Erythroblast (primary cell): Measurements from ENCODE around the gene LAMTOR5.

ENCODE experiments used
- GATA1 ChIP-seq: IDR thresholded peaks from 2 replicates; pipeline ENCODE4 v1.6.1; 2011; ENCODE audit warnings: low read depth, mild to moderate bottlenecking, control low read depth, low read length, moderate library complexity
- POLR2A ChIP-seq: IDR thresholded peaks from 2 replicates; pipeline ENCODE4 v1.6.1; 2011; ENCODE audit warnings: mild to moderate bottlenecking, low read length

- TF ChIP-seq POLR2A (no peak), GATA1 (no peak)
These were observed 44.8 kb upstream of the LAMTOR5 start for GRCh38 chr1:110452330-110452729.
